Glutamatergic neuron (in vitro differentiated cells): ENCODE data around the gene PFDN1. TPM values are rescaled to one million over a fixed set of nuclear protein-coding genes. Genes with fewer than 3 reads are reported as not detected.

Experiments used
- DNase-seq: peaks from one replicate; pipeline ENCODE4 v3.0.0; 2022
- H3K27ac Mint-ChIP-seq: one replicate; pipeline ENCODE4 v1.8.0; 2020; ENCODE audit warnings: mild to moderate bottlenecking, mixed read lengths, inconsistent platforms; ENCODE audit not compliant: unreplicated experiment
- H3K27me3 Mint-ChIP-seq: one replicate; pipeline ENCODE4 v1.8.0; 2020; ENCODE audit warnings: mild to moderate bottlenecking, moderate library complexity, mixed read lengths, inconsistent platforms; ENCODE audit not compliant: unreplicated experiment
- H3K36me3 Mint-ChIP-seq: one replicate; pipeline ENCODE4 v1.8.0; 2020; ENCODE audit warnings: mild to moderate bottlenecking, mixed read lengths, inconsistent platforms; ENCODE audit not compliant: unreplicated experiment
- H3K4me1 Mint-ChIP-seq: one replicate; pipeline ENCODE4 v1.8.0; 2020; ENCODE audit warnings: mild to moderate bottlenecking, low read depth, mixed read lengths, inconsistent platforms; ENCODE audit not compliant: unreplicated experiment
- H3K4me3 Mint-ChIP-seq: one replicate; pipeline ENCODE4 v1.8.0; 2020; ENCODE audit warnings: mild to moderate bottlenecking, mixed read lengths, inconsistent platforms; ENCODE audit not compliant: unreplicated experiment
- H3K9me3 Mint-ChIP-seq: one replicate; pipeline ENCODE4 v1.8.0; 2020; ENCODE audit warnings: mild to moderate bottlenecking, moderate library complexity, mixed read lengths, inconsistent platforms; ENCODE audit not compliant: unreplicated experiment
- CTCF ChIP-seq: fragments of 200-600 bp; sonication (generic); IDR thresholded peaks from one replicate; pipeline ENCODE4 v1.5.0; 2021; ENCODE audit not compliant: partially characterized antibody, unreplicated experiment
- long read RNA-seq: library from polyadenylated mRNA; unstranded; transcript quantifications from one replicate; pipeline ENCODE4 v2.0.0, GENCODE V29; 2020; ENCODE audit not compliant: unreplicated experiment
- total RNA-seq: library from RNA; stranded (reverse); fragmentation: NEBNext Ultra II Directional; extraction: Animal tissue kit (Norgen Biotek cat#: 25700); gene quantifications from one replicate; pipeline ENCODE4 v1.2.1, GENCODE V29; 2021; ENCODE audit not compliant: unreplicated experiment

The PFDN1 gene
- total RNA-seq = 67.7 TPM
- long read RNA-seq, transcript PFDN1-203 (3 exons, 1,091 nt) = minor isoform, 6 of 51 reads
- long read RNA-seq, transcript PFDN1-201 (4 exons, 1,352 nt) = major isoform, 38 of 51 reads
- long read RNA-seq, partial matches to known transcripts = 0 of 51 reads
- long read RNA-seq, other reads (novel, unspliced or antisense) = 6 of 51 reads

- H3K9me3 Mint-ChIP-seq = no peaks in the 10 kb centered on the region
- peaks cover 1% of the 10 kb centered on the region for H3K27me3 Mint-ChIP-seq
- TF ChIP-seq CTCF = no peak
- peak within 1 kb of the TSS; percentile 98 for H3K27ac Mint-ChIP-seq
- peak; percentile 95 for DNase-seq
- H3K4me1 Mint-ChIP-seq = peaks cover 9% of the 10 kb centered on the region
- peak within 1 kb of the TSS; percentile 96 for H3K4me3 Mint-ChIP-seq
- no peaks in the 10 kb centered on the region for H3K36me3 Mint-ChIP-seq
These were observed at the start of gene PFDN1 for GRCh38 chr5:140302786-140303639. TSS of gene PFDN1 (minus strand) at chr5:140303101. CDS start at chr5:140303073, 28 bp downstream.

GRCh38 chr5:140351609-140352334 lies 48.9 kb upstream of the PFDN1 start:
- H3K4me1 Mint-ChIP-seq = peaks cover 6% of the 10 kb centered on the region
- peaks cover 6% of the 10 kb centered on the region for H3K27me3 Mint-ChIP-seq
- no peak overlapping the region for H3K4me3 Mint-ChIP-seq
- no peak for DNase-seq
- H3K36me3 Mint-ChIP-seq = no peaks in the 10 kb centered on the region
- TF ChIP-seq CTCF = peak; percentile 96
- H3K27ac Mint-ChIP-seq = no peak overlapping the region
- no peaks in the 10 kb centered on the region for H3K9me3 Mint-ChIP-seq

DNA sequence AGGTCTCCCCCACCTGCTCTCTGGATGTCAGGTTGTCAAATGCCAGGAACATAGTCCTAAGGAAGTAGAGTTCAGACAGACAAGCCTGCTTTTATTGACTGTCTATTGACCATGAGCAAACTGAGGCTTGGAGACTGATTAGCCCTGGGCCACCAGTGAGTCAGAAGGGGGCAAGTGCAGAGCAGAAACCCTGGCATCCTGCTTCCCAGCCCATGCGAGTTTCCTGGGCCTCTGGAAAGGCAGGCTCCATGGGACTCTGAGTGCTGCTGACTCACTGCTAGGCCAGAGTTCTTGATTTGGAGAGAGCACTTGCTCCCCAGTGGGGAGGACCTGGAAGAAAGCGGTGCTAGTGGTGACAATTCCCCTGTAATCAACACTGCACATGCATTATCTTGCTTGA lies 46.3 kb upstream of the PFDN1 start:
- no peak overlapping the region for H3K4me3 Mint-ChIP-seq
- H3K27me3 Mint-ChIP-seq = peaks cover 11% of the 10 kb centered on the region
- no peak for TF ChIP-seq CTCF
- no peak overlapping the region for H3K27ac Mint-ChIP-seq
- peaks cover 2% of the 10 kb centered on the region for H3K9me3 Mint-ChIP-seq
- peaks cover 7% of the 10 kb centered on the region for H3K4me1 Mint-ChIP-seq
- DNase-seq = no peak
- no peaks in the 10 kb centered on the region for H3K36me3 Mint-ChIP-seq

DNA sequence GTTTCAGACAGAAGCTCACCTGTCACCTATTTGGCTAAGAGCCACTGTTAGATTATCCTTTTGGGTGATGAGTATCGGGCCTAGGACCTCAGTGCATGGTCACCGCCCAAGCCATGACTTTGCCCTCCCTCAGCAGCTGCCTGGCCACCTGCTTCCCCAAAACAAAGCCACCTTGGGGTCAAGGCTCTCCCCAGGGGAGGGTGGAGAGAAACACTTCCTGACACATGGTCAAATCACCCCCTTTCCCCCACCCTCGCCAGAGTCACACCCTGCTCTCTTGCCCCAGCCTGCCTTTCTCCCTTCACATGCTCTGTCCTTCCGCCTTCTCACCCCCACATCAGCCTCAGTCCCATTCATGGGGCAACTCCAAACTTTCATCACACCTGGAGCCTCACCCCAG lies 45.2 kb upstream of the PFDN1 start:
- H3K4me3 Mint-ChIP-seq = no peak overlapping the region
- TF ChIP-seq CTCF = no peak
- peaks cover 2% of the 10 kb centered on the region for H3K9me3 Mint-ChIP-seq
- no peak overlapping the region for H3K27ac Mint-ChIP-seq
- DNase-seq = no peak
- peaks cover 11% of the 10 kb centered on the region for H3K27me3 Mint-ChIP-seq
- no peaks in the 10 kb centered on the region for H3K36me3 Mint-ChIP-seq
- peaks cover 7% of the 10 kb centered on the region for H3K4me1 Mint-ChIP-seq
